GM12878 (cell line): Measurements from ENCODE around the gene MAP2K2.

ENCODE experiments used
- BACH1 ChIP-seq: fragments of 450-650 bp; IDR thresholded peaks from 2 replicates; pipeline ENCODE4 v1.6.1; 2017; ENCODE audit warnings: mild to moderate bottlenecking, borderline replicate concordance
- CTCF ChIP-seq, 3 experiments: IDR thresholded peaks in 2 of 3; conservative IDR thresholded peaks in 1 of 3; 2 replicates each; pipeline ENCODE4 v1.5.1; 2011; ENCODE audit warnings: low read depth in 3 of 3, low read length in 3 of 3, mild to moderate bottlenecking in 3 of 3, control low read depth in 2 of 3, moderate library complexity in 2 of 3, inconsistent platforms in 1 of 3, mixed read lengths in 1 of 3; ENCODE audit not compliant: control insufficient read depth in 2 of 3, insufficient read depth in 1 of 3; ENCODE audit errors: extremely low read depth in 1 of 3
- EP300 ChIP-seq, 2 experiments: fragments of 150-350 bp in 1 of 2; IDR thresholded peaks; 2 replicates each; pipeline ENCODE4 v1.6.1; 2011 to 2012; ENCODE audit warnings: low read depth in 2 of 2, low read length in 2 of 2, borderline replicate concordance in 1 of 2, improper control_type of control experiment in 1 of 2, inconsistent platforms in 1 of 2; ENCODE audit not compliant: control insufficient read depth in 1 of 2
- GABPA ChIP-seq: IDR thresholded peaks from 2 replicates; pipeline ENCODE4 v1.6.1; 2014; ENCODE audit warnings: antibody characterized with exemption, low read depth, mild to moderate bottlenecking, inconsistent platforms
- MYC ChIP-seq: IDR thresholded peaks from 2 replicates; pipeline ENCODE4 v1.6.1; 2011; ENCODE audit warnings: mild to moderate bottlenecking, low read length, moderate library complexity, inconsistent platforms; ENCODE audit not compliant: insufficient read depth, insufficient replicate concordance, insufficient read length, severe bottlenecking
- NRF1 ChIP-seq: conservative IDR thresholded peaks from 2 replicates; pipeline ENCODE4 v1.6.1; 2011; ENCODE audit warnings: mild to moderate bottlenecking, low read depth, low read length, improper control_type of control experiment
- PML ChIP-seq: IDR thresholded peaks from 2 replicates; pipeline ENCODE4 v1.6.1; 2012; ENCODE audit warnings: low read length, inconsistent platforms
- POLR2AphosphoS5 ChIP-seq: IDR thresholded peaks from 2 replicates; pipeline ENCODE4 v1.6.1; 2011; ENCODE audit warnings: mild to moderate bottlenecking, low read length, inconsistent platforms
- RCOR1 ChIP-seq: conservative IDR thresholded peaks from 2 replicates; pipeline ENCODE4 v1.6.1; 2012; ENCODE audit warnings: low read depth, low read length, improper control_type of control experiment
- SP1 ChIP-seq: IDR thresholded peaks from one replicate; pipeline ENCODE4 v1.6.1; 2011; ENCODE audit warnings: low read depth, low read length
- USF2 ChIP-seq: IDR thresholded peaks from 2 replicates; pipeline ENCODE4 v1.6.1; 2011; ENCODE audit warnings: low read depth, low read length, improper control_type of control experiment, borderline replicate concordance

- TF ChIP-seq MYC (no peak), NRF1 (no peak), GABPA (no peak), EP300 (IDR thresholded peaks at IDR 0.05; ENCODE audit: borderline replicate concordance in 1 of 2, control insufficient read depth in 1 of 2, low read depth in 2 of 2, low read length in 2 of 2) (no peak), RCOR1 (no peak), CTCF (IDR thresholded peaks at IDR 0.05 in 2 of 3, conservative IDR thresholded peaks at IDR 0.05 in 1 of 3; ENCODE audit: control insufficient read depth in 2 of 3, extremely low read depth in 1 of 3, insufficient read depth in 1 of 3, low read depth in 3 of 3, low read length in 3 of 3) (no peak), SP1 (no peak), USF2 (no peak), PML (no peak), BACH1 (no peak), POLR2AphosphoS5 (no peak)
Measured at GRCh38 chr19:4088975-4089374, 34.9 kb downstream of the MAP2K2 start.
